ENCODE measurements around the gene LGALS9.
"Not testable (repeated sequence)": the region's sequence is repeated elsewhere in the genome, so short reads cannot be mapped to it uniquely, and the experiment has no call there.

The LGALS9 gene

DNA sequence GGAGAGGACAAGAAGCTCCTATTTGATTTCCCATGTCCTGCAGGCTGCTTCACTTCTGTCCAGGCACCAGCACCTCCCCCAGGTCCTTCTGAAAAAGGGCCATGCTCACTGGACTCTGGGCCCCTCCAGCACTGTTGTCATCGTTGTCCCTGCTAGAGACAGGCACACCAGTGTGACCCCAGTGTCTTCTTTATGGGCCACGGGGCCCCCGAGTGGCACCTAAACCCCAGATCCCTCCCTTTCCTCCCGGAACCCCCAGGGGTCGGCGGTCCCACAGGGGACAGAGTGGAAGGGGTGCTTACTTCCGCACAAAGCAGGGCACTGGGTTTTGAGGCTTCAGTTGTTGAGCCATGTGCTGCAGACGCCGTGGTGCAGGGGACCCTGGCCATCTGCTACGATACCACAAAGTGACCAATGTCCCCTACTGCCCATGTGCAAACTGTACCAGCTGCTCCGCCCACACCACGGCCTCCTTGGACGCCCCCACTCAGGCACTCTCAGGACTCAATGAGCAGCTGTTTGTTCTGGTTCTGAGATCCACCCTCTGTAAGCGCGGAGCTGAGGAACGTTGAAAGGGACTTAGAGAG lies 24.6 kb downstream of the LGALS9 start:
- not testable (repeated sequence) for DNase-seq

DNA sequence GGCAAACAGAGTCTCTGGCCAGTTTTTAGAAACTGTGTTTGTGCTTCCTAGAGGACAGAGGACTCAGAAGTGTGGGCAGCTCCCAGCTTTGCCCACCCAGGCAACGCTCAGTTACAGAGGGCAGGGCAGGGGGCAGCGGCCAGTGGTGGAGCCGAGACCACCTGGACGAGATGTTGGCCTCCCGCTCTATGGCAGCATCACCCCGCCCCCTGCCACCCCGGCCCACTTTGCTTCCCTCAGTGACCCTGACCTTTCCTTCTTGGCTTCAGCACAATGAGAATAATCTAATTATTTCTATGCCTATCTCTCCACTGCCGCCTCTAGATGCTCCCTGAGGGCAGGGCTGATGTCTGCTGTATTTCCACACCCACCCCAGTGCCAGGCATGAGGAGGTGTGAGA lies 25.6 kb downstream of the LGALS9 start:
- not testable (repeated sequence) for DNase-seq

DNA sequence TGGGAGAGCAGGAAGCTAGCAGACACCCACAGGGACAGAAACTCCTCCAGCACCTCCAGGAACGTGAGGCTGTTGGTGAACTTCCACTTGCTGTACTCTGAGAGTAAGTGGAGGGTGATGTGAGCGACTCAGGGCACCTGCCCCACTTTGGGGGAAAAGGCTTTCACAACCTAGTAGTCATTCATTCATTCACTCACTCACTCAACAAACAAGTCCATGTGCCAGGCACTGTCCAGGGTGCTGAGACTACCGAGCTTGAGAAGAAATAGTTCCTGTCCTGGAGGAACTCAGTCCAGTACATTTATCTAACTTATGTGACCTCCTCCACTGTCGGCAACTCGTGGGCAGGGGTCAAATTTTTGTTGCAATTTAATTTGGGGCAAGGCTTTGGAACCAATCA lies 26.6 kb downstream of the LGALS9 start:
- no peak for DNase-seq

DNA sequence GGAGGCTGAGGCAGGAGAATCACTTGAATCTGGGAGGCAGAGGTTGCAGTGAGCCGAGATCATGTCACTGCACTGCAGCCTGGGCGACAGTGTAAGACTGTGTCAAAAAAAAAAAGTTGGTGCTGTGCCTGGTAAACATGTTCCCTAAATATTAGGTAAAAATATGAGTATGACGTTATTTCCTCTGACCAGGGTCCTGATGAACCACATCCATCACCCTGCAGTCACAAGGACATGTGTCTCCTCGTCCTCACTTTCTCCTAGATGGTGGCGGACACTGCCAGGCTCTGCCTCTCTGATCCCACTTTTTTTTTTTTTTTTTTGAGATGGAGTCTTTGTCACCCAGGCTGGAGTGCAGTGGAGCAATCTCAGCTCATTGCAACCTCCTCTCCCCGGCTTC lies 28.7 kb downstream of the LGALS9 start:
- DNase-seq = no peak

- no peak for DNase-seq
These were observed 29.4 kb downstream of the LGALS9 start for GRCh38 chr17:27660436-27660835.

- DNase-seq = no peak
These were observed 33.1 kb downstream of the LGALS9 start for GRCh38 chr17:27663936-27664605.

DNA sequence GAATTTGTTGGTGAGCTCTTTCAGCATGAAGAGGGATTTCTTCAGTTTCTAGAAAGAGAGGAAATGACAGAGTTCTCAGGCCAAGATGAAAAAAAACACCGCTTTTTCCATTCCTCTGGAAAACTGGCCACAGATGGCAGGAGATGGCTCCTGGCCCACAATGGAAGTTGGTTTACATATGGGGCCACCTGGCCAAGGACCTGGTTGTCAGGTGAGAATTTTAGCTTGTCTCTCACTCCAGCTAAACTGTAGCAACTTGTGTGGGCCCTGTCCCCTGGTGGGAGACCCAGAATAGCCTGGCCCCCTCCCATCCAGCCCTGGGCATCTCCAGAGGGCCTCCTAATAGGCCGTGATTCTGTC lies 33.6 kb downstream of the LGALS9 start:
- DNase-seq = no peak

- no peak for DNase-seq
These were observed 34.6 kb downstream of the LGALS9 start for GRCh38 chr17:27665549-27665948.

DNA sequence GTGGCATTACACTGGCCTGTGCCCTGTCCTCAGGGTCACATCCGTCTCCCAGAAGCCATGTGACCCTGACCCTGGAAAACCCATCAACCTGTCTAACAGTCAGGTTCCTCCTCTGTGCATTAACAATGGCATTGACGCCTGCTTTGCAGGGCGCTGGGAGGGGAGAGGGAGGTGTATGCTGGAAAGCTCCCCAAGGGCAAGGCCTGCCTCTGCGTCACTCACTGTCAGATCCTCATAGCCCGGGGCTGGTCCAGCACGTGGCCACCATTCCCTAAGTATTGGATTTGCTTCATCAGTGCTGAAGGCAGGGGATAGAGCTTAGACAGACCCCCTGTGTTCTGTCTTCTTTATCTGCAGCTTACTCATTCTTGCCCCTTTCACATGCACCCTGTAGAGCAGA lies 35.3 kb downstream of the LGALS9 start:
- not testable (repeated sequence) for DNase-seq

GRCh38 chr17:27666831-27667560 lies 36.0 kb downstream of the LGALS9 start:
- DNase-seq = no peak

- DNase-seq = no peak
These were observed 36.9 kb downstream of the LGALS9 start for GRCh38 chr17:27667656-27668487.

- no peak for DNase-seq
These were observed 37.5 kb downstream of the LGALS9 start for GRCh38 chr17:27668488-27668823.

GRCh38 chr17:27669136-27669535 lies 38.1 kb downstream of the LGALS9 start:
- DNase-seq = no peak

GRCh38 chr17:27669850-27670249 lies 38.9 kb downstream of the LGALS9 start:
- no peak for DNase-seq

GRCh38 chr17:27670791-27671590 lies 40.0 kb downstream of the LGALS9 start:
- no peak for DNase-seq

GRCh38 chr17:27671591-27671910 lies 40.6 kb downstream of the LGALS9 start:
- no peak for DNase-seq

DNA sequence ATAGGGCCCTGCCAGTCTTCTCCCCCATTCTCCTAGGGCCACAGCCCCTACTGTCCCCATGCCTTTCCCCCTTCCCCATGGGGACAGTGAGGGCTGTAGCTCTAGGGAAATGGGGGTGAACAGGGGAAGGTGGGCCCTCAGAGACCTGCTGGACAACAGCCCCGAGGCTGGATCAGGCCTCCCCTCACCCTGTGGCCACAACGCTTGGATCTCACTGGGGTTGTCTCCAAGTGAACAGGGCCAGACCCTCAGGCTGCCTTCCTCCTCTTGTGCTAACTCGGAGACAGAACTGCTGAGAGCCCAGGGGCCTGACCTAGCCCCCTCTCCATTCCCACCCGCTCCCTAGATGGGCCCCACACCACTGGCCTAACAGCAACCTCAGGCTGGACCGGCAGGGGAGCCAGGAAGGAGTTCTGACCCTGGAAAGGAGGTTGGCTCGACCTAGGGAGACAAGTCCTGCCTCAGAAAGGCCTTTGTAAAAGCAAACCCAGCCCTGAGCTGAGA lies 41.0 kb downstream of the LGALS9 start:
- not testable (repeated sequence) for DNase-seq

DNA sequence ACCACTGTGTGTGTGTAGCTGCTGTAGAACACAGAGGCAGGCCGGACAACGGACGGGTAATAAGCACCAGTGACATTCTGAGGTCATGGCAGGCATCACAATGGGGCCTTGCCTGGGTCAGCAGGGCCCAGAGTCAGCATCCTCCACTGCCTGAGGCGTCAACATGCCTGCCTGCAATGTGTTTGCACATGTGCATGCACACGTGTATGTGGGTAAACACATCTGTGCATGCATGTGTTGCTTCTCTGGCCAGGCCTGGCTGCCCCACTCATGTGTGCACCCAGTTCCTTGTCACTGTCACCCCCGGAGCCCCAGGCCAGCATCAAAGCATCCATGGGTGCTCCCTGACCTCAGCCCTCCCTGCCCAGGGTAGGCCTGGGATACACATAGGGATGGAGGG lies 43.3 kb downstream of the LGALS9 start:
- no peak for DNase-seq

DNA sequence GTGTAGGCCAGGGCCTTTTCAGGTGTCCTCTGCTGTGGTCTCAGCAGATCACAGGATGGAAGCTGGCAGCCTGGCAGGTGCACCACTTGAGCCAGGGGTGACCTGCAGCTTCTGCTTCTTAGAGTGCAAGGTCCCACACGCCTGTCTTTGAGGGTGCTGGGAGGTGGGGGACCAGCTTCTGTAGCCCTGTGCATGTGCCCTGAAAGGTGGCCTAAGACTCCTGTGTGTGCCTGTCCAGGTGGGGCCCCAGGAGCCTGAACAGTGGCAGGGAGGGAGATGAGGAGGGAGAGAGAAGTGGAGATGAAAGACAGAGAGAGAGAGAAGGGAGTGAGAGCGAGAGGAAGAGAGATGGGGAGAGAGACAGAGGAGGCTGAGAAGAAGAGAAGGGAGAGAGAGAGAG lies 46.2 kb downstream of the LGALS9 start:
- DNase-seq = no peak

DNA sequence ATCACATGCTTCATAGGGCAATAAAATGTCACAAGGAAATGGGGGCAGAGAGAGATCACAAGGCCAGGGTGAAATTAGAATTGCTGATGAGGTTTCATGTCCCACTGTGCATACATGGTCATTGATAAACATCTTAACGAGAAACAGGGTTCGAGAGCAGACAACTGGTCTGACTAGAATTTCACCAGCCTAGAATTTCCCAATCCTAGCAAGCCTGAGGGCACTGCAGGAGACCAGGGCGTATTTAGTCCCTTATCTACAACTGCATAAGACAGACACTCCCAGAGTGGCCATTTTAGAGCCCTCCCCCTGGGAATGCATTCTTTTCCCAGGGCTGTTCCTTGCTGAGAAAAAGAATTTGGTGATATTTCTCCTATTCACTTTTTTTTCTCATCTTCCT lies 55.3 kb downstream of the LGALS9 start:
- not testable (repeated sequence) for DNase-seq

GRCh38 chr17:27690882-27691281 lies 59.9 kb downstream of the LGALS9 start:
- DNase-seq = no peak

DNA sequence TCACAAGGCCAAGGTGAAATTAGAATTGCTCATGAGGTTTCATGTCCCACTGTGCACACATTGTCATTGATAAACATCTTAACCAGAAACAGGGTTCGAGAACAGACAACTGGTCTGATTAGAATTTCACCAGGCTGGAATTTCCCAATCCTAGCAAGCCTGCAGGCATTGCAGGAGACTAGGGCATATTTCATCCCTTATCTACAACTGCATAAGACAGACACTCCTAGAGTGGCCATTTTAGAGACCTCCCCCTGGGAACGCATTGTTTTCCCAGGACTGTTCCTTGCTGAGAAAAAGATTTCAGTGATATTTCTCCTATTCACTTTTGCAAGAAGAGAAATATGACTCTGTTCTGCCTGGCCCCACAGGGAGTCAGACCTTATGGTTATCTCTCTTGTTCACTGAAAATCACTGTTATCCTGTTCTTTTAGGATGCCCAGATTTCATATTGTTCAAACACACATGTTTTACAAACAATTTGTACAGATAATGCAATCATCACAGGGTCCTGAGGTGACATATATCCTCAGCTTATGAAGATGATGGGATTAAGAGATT lies 64.3 kb downstream of the LGALS9 start:
- DNase-seq = not testable (repeated sequence)

Data from stimulated activated CD4-positive, alpha-beta T cell treated with anti-CD3 and anti-CD28 coated beads, Interleukin-4, amount 100 ng/mL, for 1 hour (primary cell).